Fibroblast of villous mesenchyme (primary cell): ENCODE measurements around the gene IL11RA. TPM values are rescaled to one million over a fixed set of nuclear protein-coding genes. Genes with fewer than 3 reads are reported as not detected.

Experiments
- DNase-seq: peaks from one replicate; pipeline ENCODE4 v3.0.0-alpha.2; 2010; ENCODE audit warnings: low read depth
- H3K4me3 ChIP-seq: 2 replicates; pipeline ENCODE4 v1.5.1; 2011; ENCODE audit warnings: low read depth, mild to moderate bottlenecking, low read length
- total RNA-seq: library from RNA; depleted of rRNA; stranded (reverse); fragments of >200 nt; gene quantifications from 2 replicates; pipeline ENCODE4 v1.2.3, GENCODE V29; 2012
- TF ChIP-seq, protein P1 (sequence below): IDR thresholded peaks from 2 replicates; pipeline ENCODE4 v1.5.1; 2012; ENCODE audit warnings: low read depth, mild to moderate bottlenecking, low read length; ENCODE audit not compliant: insufficient read depth

IL11RA gene
- total RNA-seq, 1 donor = 8.2 TPM

DNA sequence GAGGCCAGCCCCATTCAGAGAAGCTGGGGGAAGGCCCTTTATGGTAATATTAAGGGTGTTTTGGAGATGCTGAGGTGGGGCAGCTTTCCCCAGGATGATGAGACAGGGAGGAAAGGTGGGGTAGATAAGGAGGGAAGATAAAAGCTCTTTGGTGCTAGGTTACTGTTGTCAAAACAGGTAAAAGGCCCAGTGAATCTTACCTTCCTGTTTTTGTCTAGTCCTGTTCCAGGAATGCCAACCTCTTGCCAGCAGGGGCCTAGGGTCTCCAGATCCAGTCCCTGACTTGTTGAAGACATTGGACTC is 11.3 kb downstream of the IL11RA start:
- H3K4me3 ChIP-seq = no peak overlapping the region
- no peak for DNase-seq
- TF ChIP-seq, protein P1, sequence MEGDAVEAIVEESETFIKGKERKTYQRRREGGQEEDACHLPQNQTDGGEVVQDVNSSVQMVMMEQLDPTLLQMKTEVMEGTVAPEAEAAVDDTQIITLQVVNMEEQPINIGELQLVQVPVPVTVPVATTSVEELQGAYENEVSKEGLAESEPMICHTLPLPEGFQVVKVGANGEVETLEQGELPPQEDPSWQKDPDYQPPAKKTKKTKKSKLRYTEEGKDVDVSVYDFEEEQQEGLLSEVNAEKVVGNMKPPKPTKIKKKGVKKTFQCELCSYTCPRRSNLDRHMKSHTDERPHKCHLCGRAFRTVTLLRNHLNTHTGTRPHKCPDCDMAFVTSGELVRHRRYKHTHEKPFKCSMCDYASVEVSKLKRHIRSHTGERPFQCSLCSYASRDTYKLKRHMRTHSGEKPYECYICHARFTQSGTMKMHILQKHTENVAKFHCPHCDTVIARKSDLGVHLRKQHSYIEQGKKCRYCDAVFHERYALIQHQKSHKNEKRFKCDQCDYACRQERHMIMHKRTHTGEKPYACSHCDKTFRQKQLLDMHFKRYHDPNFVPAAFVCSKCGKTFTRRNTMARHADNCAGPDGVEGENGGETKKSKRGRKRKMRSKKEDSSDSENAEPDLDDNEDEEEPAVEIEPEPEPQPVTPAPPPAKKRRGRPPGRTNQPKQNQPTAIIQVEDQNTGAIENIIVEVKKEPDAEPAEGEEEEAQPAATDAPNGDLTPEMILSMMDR = no peak

DNA sequence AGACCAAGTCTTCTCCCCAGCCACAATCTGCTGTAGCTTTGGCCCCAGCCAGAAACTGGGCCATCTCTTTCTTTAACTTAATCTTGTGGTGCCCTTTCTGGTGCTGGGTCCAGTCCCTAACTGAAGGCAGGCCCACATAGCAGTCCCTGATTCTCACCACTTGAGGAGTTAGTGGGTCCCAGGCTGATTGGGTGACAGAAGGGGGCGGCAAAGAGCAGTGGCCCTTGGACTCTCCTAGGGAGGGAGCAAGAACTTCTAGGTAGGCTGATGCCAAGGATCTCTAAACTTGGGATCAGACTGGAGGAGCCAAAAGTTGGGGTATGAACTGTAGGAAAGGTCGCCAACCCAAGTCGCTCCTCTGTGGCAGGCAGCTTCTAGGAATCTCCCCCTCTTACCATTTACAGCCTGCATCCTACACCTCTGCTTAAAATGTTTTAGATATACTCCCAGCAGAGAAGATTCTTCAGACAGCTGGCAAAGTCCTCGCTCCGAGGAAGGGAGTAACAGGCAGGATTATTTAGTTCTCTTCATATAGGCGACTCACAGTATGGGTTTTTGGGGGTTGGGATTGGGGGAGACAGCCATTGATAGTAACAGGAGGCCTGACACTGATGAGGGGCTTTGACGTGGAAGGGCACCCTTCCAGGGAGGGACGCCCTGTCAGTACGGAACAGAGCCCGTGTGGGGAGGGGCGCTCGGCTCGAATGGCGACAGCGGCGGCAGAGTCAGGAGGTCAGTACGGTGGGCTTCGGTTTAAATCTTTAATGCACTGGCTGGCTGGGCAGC is 12.5 kb downstream of the IL11RA start:
- DNase-seq = peak; percentile 76
- H3K4me3 ChIP-seq = peak overlapping the region; percentile 69
- TF ChIP-seq, protein P1 = peak; percentile 96

DNA sequence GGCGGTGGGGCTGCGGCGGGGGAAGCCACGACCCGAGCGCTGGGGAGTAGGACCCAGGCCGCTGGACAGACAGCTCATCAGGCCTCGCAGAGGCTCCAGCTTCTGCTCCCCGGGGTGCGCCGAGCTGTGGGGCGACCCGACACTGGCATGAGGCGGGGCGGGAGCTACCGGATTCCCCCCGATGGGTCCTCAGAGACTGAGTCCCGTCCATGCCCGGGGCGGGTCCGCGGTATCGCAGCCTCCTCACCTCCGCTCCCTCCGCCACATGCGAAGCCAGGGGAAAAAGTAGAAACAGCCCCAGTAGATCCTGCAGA is 13.0 kb downstream of the IL11RA start:
- peak overlapping the region; percentile 69 for H3K4me3 ChIP-seq
- TF ChIP-seq, protein P1 = no peak
- DNase-seq = no peak

DNA sequence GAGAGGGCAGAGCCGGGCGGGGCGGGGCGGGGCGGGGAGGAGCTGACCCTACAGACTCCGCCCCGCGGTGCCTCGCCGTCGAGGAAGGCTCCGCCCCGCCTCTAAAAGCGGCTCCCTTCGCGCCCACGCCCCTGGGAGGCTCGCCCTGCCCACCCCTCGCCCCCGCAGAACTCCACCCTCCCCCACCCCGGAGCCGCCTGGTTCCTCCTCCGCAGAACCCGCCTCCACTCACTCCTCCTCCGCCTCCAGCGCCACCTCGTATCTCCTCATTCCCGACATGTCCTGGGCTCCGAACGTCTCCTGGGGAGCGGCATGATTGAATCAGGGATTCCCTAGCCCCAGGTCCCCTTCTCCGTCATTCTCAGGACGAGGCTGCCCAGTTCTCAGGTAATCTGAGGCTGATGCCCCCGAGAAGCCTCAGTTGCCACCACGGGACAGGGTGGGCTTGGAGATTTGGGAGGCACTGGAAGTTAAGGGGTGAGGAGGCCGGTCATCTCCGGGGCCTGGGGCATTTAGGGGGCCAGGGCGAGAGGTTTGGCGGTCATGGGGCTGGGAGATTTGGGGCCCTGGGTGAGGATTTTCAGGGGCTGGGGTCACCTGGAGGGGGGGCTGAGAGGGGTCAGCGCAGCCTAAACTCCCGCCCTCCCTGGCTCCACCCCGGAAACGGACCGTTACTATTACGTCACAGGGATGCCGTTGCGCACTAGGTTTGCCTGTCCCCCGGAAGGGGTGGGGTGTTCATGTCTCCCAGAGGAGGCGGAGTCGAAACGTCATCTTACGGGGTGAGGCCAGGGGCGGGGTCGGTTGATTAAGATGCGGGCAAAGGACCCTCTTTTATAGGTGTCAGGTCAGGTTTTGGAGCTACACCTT is 13.6 kb downstream of the IL11RA start:
- TF ChIP-seq, protein P1 = no peak
- peak; percentile 96 for DNase-seq

DNA sequence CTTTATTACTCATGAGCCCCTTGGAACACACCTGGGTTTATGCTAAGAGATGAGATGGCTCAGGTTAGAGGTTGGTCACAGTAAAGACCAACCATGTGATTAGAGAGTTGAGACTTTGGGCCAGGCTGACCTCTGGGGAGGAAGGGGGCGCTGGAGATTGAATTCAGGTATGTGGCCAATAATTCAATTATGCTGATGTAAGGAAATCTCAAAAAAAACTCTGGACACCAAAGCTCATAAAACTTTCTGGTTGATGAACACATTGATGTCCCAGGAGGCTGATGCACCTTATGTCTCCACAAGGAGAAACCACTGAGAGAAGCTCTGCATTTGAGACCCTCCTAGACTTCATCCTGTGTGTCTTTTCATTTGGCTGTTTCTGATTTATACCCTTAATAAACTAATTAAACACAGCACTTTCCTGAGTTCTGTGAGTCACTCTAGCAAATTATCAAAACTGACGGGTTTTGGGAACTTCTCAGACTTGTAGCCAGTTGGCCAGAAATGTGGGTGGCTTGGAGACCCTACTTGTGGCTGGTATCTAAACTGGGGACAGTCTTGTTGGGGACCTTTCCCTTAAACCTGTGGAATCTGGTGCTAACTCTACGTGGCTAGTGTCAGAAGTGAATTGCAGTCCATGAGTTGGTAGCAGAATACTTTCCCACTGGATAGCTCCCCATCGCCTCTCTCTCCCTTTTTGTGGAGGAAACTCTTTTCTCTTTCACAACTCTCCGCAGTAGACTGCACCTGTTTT is 18.0 kb downstream of the IL11RA start:
- TF ChIP-seq, protein P1 = no peak
- DNase-seq = no peak
- no peak overlapping the region for H3K4me3 ChIP-seq

More for the DNA sequence above, 13.6 kb downstream of the IL11RA start:
- H3K4me3 ChIP-seq = peak overlapping the region; percentile 85

DNA sequence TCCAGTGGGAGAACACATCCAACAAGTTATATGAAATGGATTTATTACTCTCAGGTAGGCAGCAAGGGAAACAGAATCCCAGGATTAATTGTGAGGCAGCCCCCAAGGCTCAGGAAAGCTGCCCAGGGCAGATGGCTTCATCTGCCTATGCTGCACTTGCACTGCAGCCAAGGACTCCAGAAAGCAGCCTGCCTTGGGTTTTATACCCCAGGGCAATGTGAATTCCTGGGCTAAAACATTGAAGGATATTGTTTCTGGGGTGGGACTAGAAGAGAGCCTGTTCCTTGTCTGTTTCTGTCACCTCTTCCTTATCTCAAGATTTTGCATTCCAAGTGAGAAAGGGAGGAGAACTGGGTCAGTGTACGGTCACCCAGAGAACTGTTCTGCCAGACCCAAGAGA is 19.3 kb downstream of the IL11RA start:
- TF ChIP-seq, protein P1 = no peak
- H3K4me3 ChIP-seq = no peak overlapping the region
- DNase-seq = no peak
